Stomach (tissue), 9 donors: ENCODE data around the gene PRPF6. TPM values are rescaled to one million over a fixed set of nuclear protein-coding genes. Genes with fewer than 3 reads are reported as not detected.

Experiments used
- DNase-seq, 2 donors: peaks; one replicate each; pipeline versions ENCODE4 v3.0.0 to v3.0.0-alpha.2; 2013 to 2019
- H3K27ac ChIP-seq, 5 donors: fragments of 200-600 bp in 4 of 5; sonication (generic) in 4 of 5; one replicate each; pipeline ENCODE4 v1.5.1; 2013 to 2019; ENCODE audit warnings: mild to moderate bottlenecking in 1 of 5, moderate library complexity in 1 of 5
- H3K27me3 ChIP-seq, 3 donors: fragments of 200-600 bp; sonication (generic); one replicate each; pipeline ENCODE4 v1.5.1; 2017 to 2019; ENCODE audit warnings: mixed run types in 1 of 3
- H3K36me3 ChIP-seq, 4 donors: fragments of 200-600 bp; sonication (generic); 1 replicate in 3 of 4; 2 replicates in 1 of 4; pipeline ENCODE4 v1.5.1; 2016 to 2019
- H3K4me1 ChIP-seq, 4 donors: fragments of 200-600 bp; sonication (generic); one replicate each; pipeline ENCODE4 v1.5.1; 2016 to 2019
- H3K4me3 ChIP-seq, 4 donors: fragments of 200-600 bp; sonication (generic) in 3 of 4; one replicate each; pipeline ENCODE4 v1.5.1; 2016 to 2019; ENCODE audit warnings: mild to moderate bottlenecking in 1 of 4
- H3K9me3 ChIP-seq, 4 donors: fragments of 200-600 bp; sonication (generic); one replicate each; pipeline ENCODE4 v1.5.1; 2016 to 2019
- CTCF ChIP-seq, 7 experiments: fragments of 450-650 bp in 4 of 7; fragments of 200-600 bp in 3 of 7; sonication (generic) in 3 of 7; IDR thresholded peaks; one replicate each; pipeline ENCODE4 v1.5.1; 2016 to 2019; ENCODE audit warnings: antibody characterized with exemption in 7 of 7, control low read depth in 2 of 7, mild to moderate bottlenecking in 1 of 7
- EP300 ChIP-seq: sonication (generic); formaldehyde crosslinking; IDR thresholded peaks from one replicate; pipeline ENCODE4 v1.6.1; 2017; ENCODE audit warnings: antibody characterized with exemption
- POLR2A ChIP-seq, 4 donors: fragments of 450-650 bp; IDR thresholded peaks; one replicate each; pipeline ENCODE4 v1.6.1; 2016; ENCODE audit warnings: antibody characterized with exemption in 4 of 4, control low read depth in 2 of 4, mild to moderate bottlenecking in 1 of 4, moderate library complexity in 1 of 4
- POLR2AphosphoS5 ChIP-seq, 3 donors: sonication (generic); formaldehyde crosslinking; IDR thresholded peaks; one replicate each; pipeline ENCODE4 v1.6.1; 2016; ENCODE audit warnings: antibody characterized with exemption in 3 of 3
- WGBS, 5 donors: extraction: QIAGEN DNeasy Blood & Tissue Kit in 3 of 5; methylation state at CpG; one replicate each; pipeline versions ENCODE4 v1.1.5 to v1.1.7; 2013 to 2018; 5-methylcytosine and 5-hydroxymethylcytosine counted together
- intact Hi-C: fragments of 100-400 bp; cut with DNase I; formaldehyde crosslinking; loops from one replicate; pipeline ENCODE4 v1.15.1; 2023; ENCODE audit warnings: low total_unique reads
- polyA plus RNA-seq, 3 donors: library from polyadenylated mRNA; stranded (reverse); fragments of 200-250 nt; gene quantifications; one replicate each; pipeline ENCODE4 v1.2.3, GENCODE V29; 2013
- total RNA-seq, 5 donors: library from RNA; depleted of rRNA; stranded (reverse); fragments of >200 nt; gene quantifications; one replicate each; pipeline versions ENCODE4 v1.1.0 to v1.2.3, GENCODE V29; 2014 to 2016
- donor health status: healthy with polysubstance abuse.
- donor health status: Bipolar disorder and iron deficiency.
- donor health status: healthy.

The PRPF6 gene
- total and polyA plus RNA-seq, 8 donors: 27.0 to 67.4 (median 39.6) TPM

GRCh38 chr20:64075556-64075955 is 94.6 kb downstream of the PRPF6 start:
- WGBS, 5 donors: 89 to 97% (median 92%) methylated on average over 11 to 12 of the region's 12 CpGs
- DNase-seq: no peak
- Histone ChIP-seq H3K36me3 (peaks cover 16 to 51% (median 49%) of the 10 kb centered on the region in 4 donors), H3K9me3 (no peaks in the 10 kb centered on the region), H3K4me3 (no peak overlapping the region), H3K4me1 (peaks cover 12 to 37% (median 30%) of the 10 kb centered on the region in 4 donors), H3K27me3 (no peaks in the 10 kb centered on the region), H3K27ac (no peak overlapping the region)
- TF ChIP-seq POLR2AphosphoS5 (IDR thresholded peaks at IDR 0.05): no peak
- no peak for TF ChIP-seq CTCF (IDR thresholded peaks at IDR 0.05)
- no peak for TF ChIP-seq POLR2A (IDR thresholded peaks at IDR 0.05)
- no peak for TF ChIP-seq EP300
- intact Hi-C loops: no loop called here

GRCh38 chr20:64076061-64076997 is 95.4 kb downstream of the PRPF6 start:
- intact Hi-C loops: no loop called here
- H3K27ac ChIP-seq: peak overlapping the region in 3 of 5 donors; percentile 5 to 88 (median 85)
- 83 to 96% (median 93%) methylated on average over 9 to 21 of the region's 22 CpGs for WGBS, 5 donors

DNA sequence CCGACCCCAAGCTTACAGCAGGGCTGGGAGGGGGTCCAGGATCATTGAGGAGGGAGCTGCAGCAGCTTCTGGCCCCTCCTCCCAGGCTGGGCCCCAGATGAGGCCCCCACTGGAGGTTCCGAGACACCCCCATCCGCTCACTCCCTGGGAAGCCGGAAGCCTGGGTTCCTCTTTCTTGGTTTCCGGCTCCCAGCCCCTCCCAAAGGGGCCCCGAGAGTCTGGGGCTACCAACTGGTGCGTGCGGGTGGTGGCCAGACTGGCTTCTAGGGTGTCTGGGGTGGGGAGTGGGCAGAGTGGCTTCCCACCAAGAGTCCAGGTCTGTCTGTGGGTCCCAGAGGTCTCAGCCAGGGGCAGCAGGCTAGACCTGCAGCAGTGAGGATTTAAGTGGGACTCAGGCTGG is 96.2 kb downstream of the PRPF6 start:
- intact Hi-C loops: no loop called here
- H3K27me3 ChIP-seq: peaks cover 0 to 2% (median 0%) of the 10 kb centered on the region in 3 donors
- H3K4me1 ChIP-seq: peaks cover 12 to 52% (median 37%) of the 10 kb centered on the region in 4 donors
- TF ChIP-seq CTCF (IDR thresholded peaks at IDR 0.05) (no peak), POLR2AphosphoS5 (IDR thresholded peaks at IDR 0.05) (no peak), EP300 (no peak), POLR2A (IDR thresholded peaks at IDR 0.05) (no peak)
- peak in 1 of 2 donors; percentile 32 for DNase-seq
- WGBS, 5 donors: 72 to 83% (median 82%) methylated on average over 3 to 8 of the region's 8 CpGs
- H3K4me3 ChIP-seq: peak overlapping the region; percentile 0 to 83 (median 79)
- peak overlapping the region in 4 of 5 donors; percentile 5 to 88 (median 76) for H3K27ac ChIP-seq
- peaks cover 16 to 41% (median 38%) of the 10 kb centered on the region in 4 donors for H3K36me3 ChIP-seq
- no peaks in the 10 kb centered on the region for H3K9me3 ChIP-seq

More at GRCh38 chr20:64076061-64076997, 95.4 kb downstream of the PRPF6 start:
- no peaks in the 10 kb centered on the region for H3K27me3 ChIP-seq
- H3K4me1 ChIP-seq: peaks cover 12 to 45% (median 32%) of the 10 kb centered on the region in 4 donors
- no peaks in the 10 kb centered on the region for H3K9me3 ChIP-seq
- peak overlapping the region; percentile 0 to 83 (median 79) for H3K4me3 ChIP-seq
- TF ChIP-seq POLR2A (IDR thresholded peaks at IDR 0.05) (no peak), POLR2AphosphoS5 (IDR thresholded peaks at IDR 0.05) (no peak), EP300 (no peak), CTCF (IDR thresholded peaks at IDR 0.05) (no peak)
- DNase-seq: no peak
- peaks cover 16 to 48% (median 46%) of the 10 kb centered on the region in 4 donors for H3K36me3 ChIP-seq

DNA sequence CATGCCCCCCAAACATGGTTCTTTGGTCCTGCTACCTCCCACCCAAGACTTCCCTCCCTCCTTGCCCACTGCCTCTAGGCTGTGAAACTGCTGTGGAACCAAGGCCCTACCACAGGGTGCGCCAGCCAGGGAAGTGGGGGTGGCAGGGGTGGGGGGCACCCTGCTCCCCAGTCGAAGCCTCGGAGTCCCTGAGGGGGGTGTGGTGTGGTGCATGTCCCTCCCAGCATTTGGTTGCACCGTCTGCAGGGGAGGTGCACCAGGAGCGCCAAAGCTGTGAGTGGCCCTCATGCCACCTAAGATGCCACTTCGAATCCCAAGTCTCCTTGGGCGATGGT is 96.6 kb downstream of the PRPF6 start:
- H3K4me1 ChIP-seq: peaks cover 12 to 56% (median 40%) of the 10 kb centered on the region in 4 donors
- peak overlapping the region; percentile 76 to 83 (median 79) for H3K4me3 ChIP-seq
- WGBS, 5 donors: 72 to 85% (median 80%) methylated on average over 4 to 7 of the region's 7 CpGs
- no peaks in the 10 kb centered on the region for H3K9me3 ChIP-seq
- intact Hi-C loops: no loop called here
- DNase-seq: no peak
- peak overlapping the region in 3 of 5 donors; percentile 66 to 88 (median 85) for H3K27ac ChIP-seq
- H3K27me3 ChIP-seq: peaks cover 0 to 6% (median 0%) of the 10 kb centered on the region in 3 donors
- no peak for TF ChIP-seq POLR2AphosphoS5 (IDR thresholded peaks at IDR 0.05)
- TF ChIP-seq CTCF (IDR thresholded peaks at IDR 0.05): no peak
- no peak for TF ChIP-seq EP300
- no peak for TF ChIP-seq POLR2A (IDR thresholded peaks at IDR 0.05)
- peaks cover 16 to 37% (median 34%) of the 10 kb centered on the region in 4 donors for H3K36me3 ChIP-seq
